Stomach (tissue), 9 donors: ENCODE measurements around the gene DZIP1. TPM values are rescaled to one million over a fixed set of nuclear protein-coding genes. Genes with fewer than 3 reads are reported as not detected.

Experiments used
- DNase-seq, 2 donors: peaks; one replicate each; pipeline versions ENCODE4 v3.0.0 to v3.0.0-alpha.2; 2013 to 2019
- H3K27ac ChIP-seq, 5 donors: fragments of 200-600 bp in 4 of 5; sonication (generic) in 4 of 5; one replicate each; pipeline ENCODE4 v1.5.1; 2013 to 2019; ENCODE audit warnings: mild to moderate bottlenecking in 1 of 5, moderate library complexity in 1 of 5
- H3K27me3 ChIP-seq, 3 donors: fragments of 200-600 bp; sonication (generic); one replicate each; pipeline ENCODE4 v1.5.1; 2017 to 2019; ENCODE audit warnings: mixed run types in 1 of 3
- H3K36me3 ChIP-seq, 4 donors: fragments of 200-600 bp; sonication (generic); 1 replicate in 3 of 4; 2 replicates in 1 of 4; pipeline ENCODE4 v1.5.1; 2016 to 2019
- H3K4me1 ChIP-seq, 4 donors: fragments of 200-600 bp; sonication (generic); one replicate each; pipeline ENCODE4 v1.5.1; 2016 to 2019
- H3K4me3 ChIP-seq, 4 donors: fragments of 200-600 bp; sonication (generic) in 3 of 4; one replicate each; pipeline ENCODE4 v1.5.1; 2016 to 2019; ENCODE audit warnings: mild to moderate bottlenecking in 1 of 4
- H3K9me3 ChIP-seq, 4 donors: fragments of 200-600 bp; sonication (generic); one replicate each; pipeline ENCODE4 v1.5.1; 2016 to 2019
- EP300 ChIP-seq: sonication (generic); formaldehyde crosslinking; IDR thresholded peaks from one replicate; pipeline ENCODE4 v1.6.1; 2017; ENCODE audit warnings: antibody characterized with exemption
- POLR2A ChIP-seq, 4 donors: fragments of 450-650 bp; IDR thresholded peaks; one replicate each; pipeline ENCODE4 v1.6.1; 2016; ENCODE audit warnings: antibody characterized with exemption in 4 of 4, control low read depth in 2 of 4, mild to moderate bottlenecking in 1 of 4, moderate library complexity in 1 of 4
- POLR2AphosphoS5 ChIP-seq, 3 donors: sonication (generic); formaldehyde crosslinking; IDR thresholded peaks; one replicate each; pipeline ENCODE4 v1.6.1; 2016; ENCODE audit warnings: antibody characterized with exemption in 3 of 3
- WGBS, 5 donors: extraction: QIAGEN DNeasy Blood & Tissue Kit in 3 of 5; methylation state at CpG; one replicate each; pipeline versions ENCODE4 v1.1.5 to v1.1.7; 2013 to 2018; 5-methylcytosine and 5-hydroxymethylcytosine counted together
- intact Hi-C: fragments of 100-400 bp; cut with DNase I; formaldehyde crosslinking; loops from one replicate; pipeline ENCODE4 v1.15.1; 2023; ENCODE audit warnings: low total_unique reads
- polyA plus RNA-seq, 3 donors: library from polyadenylated mRNA; stranded (reverse); fragments of 200-250 nt; gene quantifications; one replicate each; pipeline ENCODE4 v1.2.3, GENCODE V29; 2013
- total RNA-seq, 5 donors: library from RNA; depleted of rRNA; stranded (reverse); fragments of >200 nt; gene quantifications; one replicate each; pipeline versions ENCODE4 v1.1.0 to v1.2.3, GENCODE V29; 2014 to 2016
- TF ChIP-seq, protein P1 (sequence below), 7 experiments: fragments of 450-650 bp in 4 of 7; fragments of 200-600 bp in 3 of 7; sonication (generic) in 3 of 7; IDR thresholded peaks; one replicate each; pipeline ENCODE4 v1.5.1; 2016 to 2019; ENCODE audit warnings: antibody characterized with exemption in 7 of 7, control low read depth in 2 of 7, mild to moderate bottlenecking in 1 of 7
- donor health status: healthy with polysubstance abuse.
- donor health status: Bipolar disorder and iron deficiency.
- donor health status: healthy.

The DZIP1 gene
- total and polyA plus RNA-seq, 8 donors: 4.7 to 25.2 (median 18.3) TPM

- DNase-seq: no peak
- no peaks in the 10 kb centered on the region for H3K9me3 ChIP-seq
- no peaks in the 10 kb centered on the region for H3K4me1 ChIP-seq
- no peak overlapping the region for H3K27ac ChIP-seq
- peaks cover 0 to 5% (median 0%) of the 10 kb centered on the region in 3 donors for H3K27me3 ChIP-seq
- H3K4me3 ChIP-seq: no peak overlapping the region
- H3K36me3 ChIP-seq: peaks cover 0 to 75% (median 27%) of the 10 kb centered on the region in 4 donors
- no peak for TF ChIP-seq POLR2A (IDR thresholded peaks at IDR 0.05)
- TF ChIP-seq EP300: no peak
- TF ChIP-seq, protein P1, sequence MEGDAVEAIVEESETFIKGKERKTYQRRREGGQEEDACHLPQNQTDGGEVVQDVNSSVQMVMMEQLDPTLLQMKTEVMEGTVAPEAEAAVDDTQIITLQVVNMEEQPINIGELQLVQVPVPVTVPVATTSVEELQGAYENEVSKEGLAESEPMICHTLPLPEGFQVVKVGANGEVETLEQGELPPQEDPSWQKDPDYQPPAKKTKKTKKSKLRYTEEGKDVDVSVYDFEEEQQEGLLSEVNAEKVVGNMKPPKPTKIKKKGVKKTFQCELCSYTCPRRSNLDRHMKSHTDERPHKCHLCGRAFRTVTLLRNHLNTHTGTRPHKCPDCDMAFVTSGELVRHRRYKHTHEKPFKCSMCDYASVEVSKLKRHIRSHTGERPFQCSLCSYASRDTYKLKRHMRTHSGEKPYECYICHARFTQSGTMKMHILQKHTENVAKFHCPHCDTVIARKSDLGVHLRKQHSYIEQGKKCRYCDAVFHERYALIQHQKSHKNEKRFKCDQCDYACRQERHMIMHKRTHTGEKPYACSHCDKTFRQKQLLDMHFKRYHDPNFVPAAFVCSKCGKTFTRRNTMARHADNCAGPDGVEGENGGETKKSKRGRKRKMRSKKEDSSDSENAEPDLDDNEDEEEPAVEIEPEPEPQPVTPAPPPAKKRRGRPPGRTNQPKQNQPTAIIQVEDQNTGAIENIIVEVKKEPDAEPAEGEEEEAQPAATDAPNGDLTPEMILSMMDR (IDR thresholded peaks at IDR 0.05): no peak
- TF ChIP-seq POLR2AphosphoS5 (IDR thresholded peaks at IDR 0.05): no peak
- intact Hi-C loops: no loop called here
These were observed 17.7 kb downstream of the DZIP1 start for GRCh38 chr13:95626768-95627167.

GRCh38 chr13:95624020-95624419 lies 20.5 kb downstream of the DZIP1 start:
- TF ChIP-seq POLR2AphosphoS5 (IDR thresholded peaks at IDR 0.05): no peak
- TF ChIP-seq, protein P1 (IDR thresholded peaks at IDR 0.05): peak in 5 of 7 experiments; percentile 22 to 67 (median 46)
- H3K9me3 ChIP-seq: no peaks in the 10 kb centered on the region
- peak in 1 of 2 donors; percentile 85 for DNase-seq
- 10 to 18% (median 12%) methylated on average over 5 of the region's 5 CpGs for WGBS, 5 donors
- peaks cover 0 to 11% (median 9%) of the 10 kb centered on the region in 4 donors for H3K4me1 ChIP-seq
- intact Hi-C loops: loop anchor here (5.0 kb wide), 1 partner anchor 213 kb away; no protein-coding TSS in a partner anchor
- H3K4me3 ChIP-seq: no peak overlapping the region
- H3K36me3 ChIP-seq: peaks cover 3 to 71% (median 21%) of the 10 kb centered on the region in 4 donors
- H3K27me3 ChIP-seq: no peaks in the 10 kb centered on the region
- H3K27ac ChIP-seq: no peak overlapping the region

DNA sequence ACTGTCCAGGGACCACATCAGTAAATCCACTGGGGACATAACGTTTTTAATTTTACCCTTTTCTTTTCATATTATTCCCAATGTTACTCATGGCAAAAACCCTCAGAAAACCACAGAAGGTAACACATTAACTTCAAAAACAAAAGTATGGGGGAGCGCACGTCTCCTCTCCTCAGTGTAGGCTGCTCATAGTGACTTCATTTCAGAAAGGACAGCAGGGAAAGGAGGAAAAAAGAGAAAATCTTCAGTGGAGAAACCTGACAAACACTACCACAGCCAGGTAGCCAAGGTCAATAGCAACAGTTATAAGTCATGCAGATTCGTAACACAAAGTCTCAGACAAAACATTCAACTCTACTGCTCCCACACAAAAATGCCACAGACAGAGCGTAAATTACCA lies 21.4 kb downstream of the DZIP1 start:
- DNase-seq: no peak
- TF ChIP-seq EP300 (no peak), POLR2A (IDR thresholded peaks at IDR 0.05) (no peak), POLR2AphosphoS5 (IDR thresholded peaks at IDR 0.05) (no peak)
- TF ChIP-seq, protein P1 (IDR thresholded peaks at IDR 0.05): no peak
- Histone ChIP-seq H3K9me3 (no peaks in the 10 kb centered on the region), H3K36me3 (peaks cover 3 to 63% (median 18%) of the 10 kb centered on the region in 4 donors), H3K4me1 (peaks cover 0 to 11% (median 9%) of the 10 kb centered on the region in 4 donors), H3K27me3 (no peaks in the 10 kb centered on the region), H3K4me3 (no peak overlapping the region), H3K27ac (no peak overlapping the region)
- WGBS, 5 donors: 39 to 53% (median 40%) methylated on average over 5 of the region's 5 CpGs
- intact Hi-C loops: loop anchor here (5.0 kb wide), 1 partner anchor 214 kb away; no protein-coding TSS in a partner anchor

DNA sequence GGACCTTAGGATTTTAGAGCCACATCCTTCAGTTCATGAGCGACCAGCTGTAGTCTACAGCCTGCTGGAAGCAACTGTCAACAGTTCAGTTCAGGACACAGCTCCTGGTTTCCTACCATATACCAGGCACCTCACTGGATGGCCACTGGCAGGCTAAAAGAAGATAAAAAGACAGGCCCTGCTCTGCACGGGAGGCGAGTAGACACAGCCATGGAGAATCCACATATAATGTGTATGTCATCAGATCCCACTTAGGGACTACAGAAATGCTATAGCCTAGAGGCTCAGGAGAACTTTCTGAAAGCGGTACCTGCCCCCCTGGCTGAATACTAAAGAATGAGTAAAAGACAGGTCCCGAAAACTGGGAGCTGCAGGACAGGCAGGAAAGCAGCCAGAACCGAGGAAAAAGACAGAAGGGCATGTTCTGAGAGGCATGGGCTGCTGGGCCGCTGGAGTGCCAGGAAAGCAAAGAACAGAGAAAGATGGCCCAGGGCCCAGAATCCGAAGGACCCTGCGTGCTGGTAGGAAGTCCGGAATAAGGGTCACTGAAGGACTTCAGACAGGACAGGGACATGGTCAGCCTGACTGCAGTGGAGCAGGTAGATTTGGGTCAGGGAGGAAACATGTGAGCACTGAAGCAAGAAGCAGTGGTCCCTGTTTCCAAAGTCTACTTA lies 23.5 kb downstream of the DZIP1 start:
- intact Hi-C loops: loop anchor here (5.0 kb wide), 1 partner anchor 216 kb away; no protein-coding TSS in a partner anchor
- WGBS, 5 donors: 50 to 79% (median 57%) methylated on average over 10 of the region's 10 CpGs
- Histone ChIP-seq H3K9me3 (no peaks in the 10 kb centered on the region), H3K27ac (no peak overlapping the region), H3K36me3 (peaks cover 3 to 60% (median 21%) of the 10 kb centered on the region in 4 donors), H3K27me3 (no peaks in the 10 kb centered on the region), H3K4me3 (no peak overlapping the region), H3K4me1 (peaks cover 0 to 11% (median 9%) of the 10 kb centered on the region in 4 donors)
- DNase-seq: no peak
- TF ChIP-seq, protein P1 (IDR thresholded peaks at IDR 0.05): no peak
- TF ChIP-seq POLR2A (IDR thresholded peaks at IDR 0.05) (no peak), POLR2AphosphoS5 (IDR thresholded peaks at IDR 0.05) (no peak), EP300 (no peak)
